NCI-H146 treated with DMSO at 0.1 percent for 48 hours (cell line): ENCODE measurements around the gene MECR.
"Not testable (repeated sequence)": the region's sequence is repeated elsewhere in the genome, so short reads cannot be mapped to it uniquely, and the experiment has no call there.

Source experiments
- DNase-seq: peaks from one replicate; lab custom pipeline; 2025; ENCODE audit not compliant: unreplicated experiment; lab: John Stamatoyannopoulos, UW

Gene MECR

GRCh38 chr1:29236712-29237128 is 6.0 kb upstream of the MECR start:
- no peak for DNase-seq

- DNase-seq = peak; percentile 14
These were observed 5.4 kb upstream of the MECR start, which contains the start of gene PTPRU for GRCh38 chr1:29235955-29236711. Gene PTPRU, plus strand, starts transcription at chr1:29236522. Its CDS starts 123 bp downstream, at chr1:29236645.

- not testable (repeated sequence) for DNase-seq
These were observed 4.1 kb upstream of the MECR start for GRCh38 chr1:29234881-29235280.

- DNase-seq = no peak
These were observed 3.7 kb upstream of the MECR start for GRCh38 chr1:29234471-29234870.

GRCh38 chr1:29233693-29234092 is 3.0 kb upstream of the MECR start:
- no peak for DNase-seq

- no peak for DNase-seq
These were observed 1.7 kb upstream of the MECR start for GRCh38 chr1:29232387-29232786.

- no peak for DNase-seq
These were observed 556 bp downstream of the MECR start for GRCh38 chr1:29230204-29230552.

GRCh38 chr1:29227511-29227910 is 3.2 kb downstream of the MECR start:
- no peak for DNase-seq

- no peak for DNase-seq
These were observed 5.4 kb downstream of the MECR start for GRCh38 chr1:29225361-29225760.

- DNase-seq = no peak
These were observed 6.3 kb downstream of the MECR start for GRCh38 chr1:29224356-29224837.

GRCh38 chr1:29223521-29223920 is 7.2 kb downstream of the MECR start:
- DNase-seq = no peak

- DNase-seq = no peak
These were observed 8.0 kb downstream of the MECR start for GRCh38 chr1:29222686-29223085.

- not testable (repeated sequence) for DNase-seq
These were observed 8.5 kb downstream of the MECR start for GRCh38 chr1:29222260-29222659.

GRCh38 chr1:29221296-29221695 is 9.4 kb downstream of the MECR start:
- DNase-seq = no peak

- no peak for DNase-seq
These were observed 12.5 kb downstream of the MECR start for GRCh38 chr1:29218223-29218622.

GRCh38 chr1:29217633-29218032 is 13.1 kb downstream of the MECR start:
- no peak for DNase-seq

GRCh38 chr1:29213055-29213454 is 17.7 kb downstream of the MECR start:
- no peak for DNase-seq

GRCh38 chr1:29211086-29212030 is 19.4 kb downstream of the MECR start:
- no peak for DNase-seq

GRCh38 chr1:29210278-29211085 is 20.3 kb downstream of the MECR start:
- no peak for DNase-seq

GRCh38 chr1:29209173-29209572 is 21.6 kb downstream of the MECR start:
- no peak for DNase-seq

- DNase-seq = no peak
These were observed 22.3 kb downstream of the MECR start for GRCh38 chr1:29208442-29208841.
